ENCODE results near the gene CALML6. TPM values are rescaled to one million over a fixed set of nuclear protein-coding genes. Genes with fewer than 3 reads are reported as not detected.

The CALML6 gene
- total and polyA plus RNA-seq, 2 of the 8 experiments (the other 6 are each of a cell fraction or from before 2014, with no cell fraction given), result 0.54 to 1.3 TPM

DNA sequence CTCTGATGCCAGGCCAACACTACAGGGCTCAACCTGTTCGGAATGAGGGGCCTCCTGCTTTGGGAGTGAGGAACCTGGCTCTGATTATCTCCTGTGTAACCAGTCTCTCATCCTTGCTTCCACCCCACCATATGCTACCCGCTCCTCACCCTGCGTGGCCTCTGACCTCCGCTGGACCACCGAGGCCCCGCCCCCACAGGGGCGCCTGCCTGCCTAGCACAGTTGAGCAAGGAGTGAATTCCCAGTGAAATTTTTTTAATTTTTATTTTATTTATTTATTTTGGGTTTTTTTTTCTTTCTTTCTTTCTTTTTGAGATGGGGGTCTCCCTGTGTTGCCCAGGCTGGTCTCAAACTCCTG lies 22.3 kb upstream of the CALML6 start:
- H3K9me3 ChIP-seq (ENCODE audit: insufficient read depth in 2 of 2, low read depth in 1 of 2, low read length in 1 of 2), result no peaks in the 10 kb centered on the region
- no peak overlapping the region for H2BK15ac ChIP-seq (ENCODE audit: low read length)
- peaks cover 0 to 22% (median 16%) of the 10 kb centered on the region in 4 experiments; a peak in 6 of 7 replicates for H3K4me1 ChIP-seq (replicated peaks in 1 of 4; ENCODE audit: control insufficient read depth in 3 of 4, insufficient read depth in 4 of 4, low read length in 3 of 4)
- H2BK12ac ChIP-seq (ENCODE audit: low read depth, low read length), result no peak overlapping the region
- DNase-seq (ENCODE audit: low read depth in 1 of 2, low spot score in 2 of 2) (no peak), FAIRE-seq (no peak)
- H4K8ac ChIP-seq (ENCODE audit: extremely low read depth, insufficient read depth, low read length), result no peak overlapping the region
- no peak overlapping the region for H3K18ac ChIP-seq (ENCODE audit: extremely low read depth, low read length)
- H3K4me2 ChIP-seq (ENCODE audit: insufficient read depth in 1 of 2, low read depth in 2 of 2, low read length in 2 of 2), result no peak overlapping the region; a peak in 1 of 4 replicates
- H2BK120ac ChIP-seq (replicated peaks; ENCODE audit: low read depth, low read length), result no peak overlapping the region
- H4K5ac ChIP-seq (ENCODE audit: insufficient read length, low read depth, low read length), result no peak overlapping the region
- H3K79me2 ChIP-seq (ENCODE audit: control insufficient read depth in 1 of 2, insufficient read depth in 2 of 2, low read length in 2 of 2), result peaks cover 23 to 25% of the 10 kb centered on the region in 2 experiments
- CTCF ChIA-PET (ENCODE audit: partially characterized antibody), result interaction anchor here (1.4 to 1.6 kb wide), 3 partner anchors 9 to 32 kb away, joined by 3 to 9 read pairs (median 4); no protein-coding TSS in a partner anchor
- H2BK20ac ChIP-seq (ENCODE audit: low read length), result no peak overlapping the region
- no peaks in the 10 kb centered on the region; a peak in 3 of 7 replicates for H3K27me3 ChIP-seq (replicated peaks in 1 of 4; ENCODE audit: control insufficient read depth in 3 of 4, extremely low read depth in 1 of 4, insufficient read depth in 3 of 4, low read length in 3 of 4)
- H3K79me1 ChIP-seq (ENCODE audit: low read depth, low read length), result no peaks in the 10 kb centered on the region; the same call in 1 of the 2 replicates
- peaks cover 7% of the 10 kb centered on the region; the same call in 1 of the 2 replicates for H3K23me2 ChIP-seq (ENCODE audit: low read depth, low read length)
- H2BK5ac ChIP-seq (ENCODE audit: low read depth, low read length), result no peak overlapping the region
- peaks cover 0 to 5% of the 10 kb centered on the region in 2 experiments for H4K20me1 ChIP-seq (replicated peaks in 1 of 2; ENCODE audit: control insufficient read depth in 1 of 2, insufficient read depth in 2 of 2, low read length in 2 of 2)
- H2AK5ac ChIP-seq (ENCODE audit: low read depth, low read length), result no peak overlapping the region
- H3K9ac ChIP-seq (replicated peaks in 1 of 4; ENCODE audit: extremely low read depth in 1 of 4, low read depth in 3 of 4, low read length in 3 of 4), result no peak overlapping the region
- H4K91ac ChIP-seq (replicated peaks; ENCODE audit: insufficient read length, low read length), result no peak overlapping the region
- H3K4me3 ChIP-seq (ENCODE audit: extremely low read depth in 1 of 4, insufficient read depth in 2 of 4, low read depth in 3 of 4, low read length in 4 of 4), result no peak overlapping the region
- WGBS, 2 experiments (ENCODE audit: extremely low coverage in 1 of 2, insufficient coverage in 1 of 2, insufficient read length in 1 of 2, insufficient replicate concordance in 2 of 2, low coverage in 1 of 2, low lambda C conversion rate in 2 of 2, missing lambda C conversion rate in 1 of 2), result 86% methylated on average over 7 of the region's 7 CpGs; no CpG with 5 or more reads in 1 of the 2 experiments
- POLR2A ChIA-PET (ENCODE audit: partially characterized antibody), result interaction anchor here (1.1 to 1.7 kb wide), 4 partner anchors 9 to 113 kb away, joined by 3 to 10 read pairs (median 7); no protein-coding TSS in a partner anchor
- H3K4ac ChIP-seq (replicated peaks; ENCODE audit: insufficient read length, low read depth, low read length), result no peak overlapping the region
- H3K23ac ChIP-seq (ENCODE audit: insufficient read length), result no peak overlapping the region
- H3K56ac ChIP-seq (replicated peaks; ENCODE audit: insufficient read length, low read depth, low read length), result no peak overlapping the region
- H3K36me3 ChIP-seq (ENCODE audit: control insufficient read depth in 2 of 4, insufficient read depth in 4 of 4, low read length in 3 of 4), result no peaks in the 10 kb centered on the region
- H3K14ac ChIP-seq (ENCODE audit: insufficient read length), result no peak overlapping the region
- H2AFZ ChIP-seq (ENCODE audit: low read length), result no peak overlapping the region
- H3K27ac ChIP-seq (ENCODE audit: low read depth, low read length), result no peak overlapping the region
- TF ChIP-seq RNF2 (IDR thresholded peaks at IDR 0.05; ENCODE audit: borderline replicate concordance, low read depth, low read length, missing control alignments, poor library complexity, severe bottlenecking), result no peak
- no peak for TF ChIP-seq MAFK (IDR thresholded peaks at IDR 0.05; ENCODE audit: low read depth, low read length)
- no peak for TF ChIP-seq GABPA (IDR thresholded peaks at IDR 0.05; ENCODE audit: borderline replicate concordance, insufficient read depth, low read length)
- TF ChIP-seq BACH1 (IDR thresholded peaks at IDR 0.05; ENCODE audit: low read length), result no peak
- TF ChIP-seq TAF7 (optimal IDR thresholded peaks at IDR 0.05; ENCODE audit: borderline replicate concordance, low read depth, low read length), result no peak
- TF ChIP-seq CEBPB (IDR thresholded peaks at IDR 0.05; ENCODE audit: low read depth, low read length), result no peak
- TF ChIP-seq HDAC6 (IDR thresholded peaks at IDR 0.05; ENCODE audit: low read depth, low read length), result no peak
- TF ChIP-seq RAD21 (IDR thresholded peaks at IDR 0.05 in 1 of 2, conservative IDR thresholded peaks at IDR 0.05 in 1 of 2; ENCODE audit: low read depth in 2 of 2, low read length in 2 of 2), result no peak
- no peak for TF ChIP-seq GTF2F1 (IDR thresholded peaks at IDR 0.05; ENCODE audit: borderline replicate concordance, low read depth, low read length)
- no peak for TF ChIP-seq BCL11A (IDR thresholded peaks at IDR 0.05; ENCODE audit: low read depth in 2 of 2, low read length in 2 of 2)
- no peak for TF ChIP-seq KDM1A (IDR thresholded peaks at IDR 0.05; ENCODE audit: borderline replicate concordance, low read length)
